Bronchial smooth muscle cell (primary cell): ENCODE measurements around the gene RAB44. TPM values are rescaled to one million over a fixed set of nuclear protein-coding genes. Genes with fewer than 3 reads are reported as not detected.

ENCODE experiments used
- total RNA-seq: library from RNA; depleted of rRNA; stranded (reverse); fragments of >200 nt; gene quantifications from 2 replicates; pipeline ENCODE4 v1.2.1, GENCODE V29; 2014

The RAB44 gene
- under 0.01 TPM in 1 of 2 replicates, not detected in the other for total RNA-seq

GRCh38 chr6:36697481-36697903 is at the start of gene RAB44:
TSS of gene RAB44 (plus strand) at chr6:36697826. CDS start at chr6:36704236, 6,410 bp downstream.

GRCh38 chr6:36678488-36679042 is 19.1 kb upstream of the RAB44 start, which contains the start of gene CDKN1A:
TSS of gene CDKN1A (plus strand) at chr6:36678714. CDS start at chr6:36684102, 5,388 bp downstream.

Other genes starting within 250 kb of the RAB44 start
- 11.6 and 12.5 TPM in 2 replicates for gene STK38, start 150.3 kb upstream of the RAB44 start, total RNA-seq
- gene SRSF3, start 103.5 kb upstream of the RAB44 start, total RNA-seq: 134 and 173 TPM in 2 replicates
- 324 and 371 TPM in 2 replicates for gene CDKN1A, start 19.1 kb upstream of the RAB44 start, total RNA-seq
- gene CPNE5, start 141.6 kb downstream of the RAB44 start, total RNA-seq: 0.47 TPM in 1 of 2 replicates, not detected in the other
- gene PPIL1, start 177.0 kb downstream of the RAB44 start, total RNA-seq: 9.5 and 17.3 TPM in 2 replicates
- 29.4 and 34.4 TPM in 2 replicates for gene C6orf89, start 188.1 kb downstream of the RAB44 start, total RNA-seq